ENCODE measurements around the gene CENPT. TPM values are rescaled to one million over a fixed set of nuclear protein-coding genes. Genes with fewer than 3 reads are reported as not detected.

Gene CENPT
- total RNA-seq, 1 donor from 2014 or later, result 29.9 TPM

DNA sequence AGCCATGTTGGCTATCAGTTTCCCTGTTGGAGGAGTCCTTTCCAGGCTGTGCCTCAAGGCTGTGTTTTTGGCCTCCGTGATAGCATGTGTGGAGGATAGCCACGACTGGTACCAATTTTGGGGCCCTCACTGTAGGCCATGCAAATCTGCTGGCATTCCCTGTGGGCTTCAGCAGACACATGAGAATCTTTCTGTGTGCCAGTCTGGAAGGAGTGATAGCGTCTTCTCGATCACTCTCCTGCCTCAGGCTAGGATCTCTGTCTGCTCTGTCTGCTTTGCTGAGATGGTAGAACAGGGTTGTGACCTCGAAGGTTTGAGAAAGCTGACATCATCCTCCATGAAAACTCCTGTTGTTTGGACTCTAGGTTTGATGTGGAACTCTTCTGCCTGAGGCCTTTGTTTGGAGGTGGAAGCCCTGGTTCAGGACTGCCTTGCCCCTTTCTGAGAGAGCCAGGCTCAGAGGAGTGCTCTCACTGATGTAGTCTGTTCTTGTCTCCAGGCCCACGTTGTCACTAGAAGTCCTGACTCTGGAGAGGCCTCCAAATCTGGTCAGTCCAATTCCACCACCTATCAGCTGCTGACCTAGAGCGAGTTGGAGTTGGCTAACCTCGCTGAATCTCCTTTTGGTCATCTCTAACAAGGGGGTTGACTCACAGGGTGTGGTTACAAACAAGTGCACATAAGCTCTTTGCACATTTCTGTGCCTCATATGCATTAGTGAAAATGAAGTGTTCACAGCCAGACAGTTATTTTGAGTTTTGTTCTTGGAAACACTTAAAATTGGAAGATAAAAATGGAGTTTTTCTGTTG is 13.3 kb upstream of the CENPT start:
- Histone ChIP-seq H3K27me3 (ENCODE audit: low read depth) (no peaks in the 10 kb centered on the region), H3K27ac (peak overlapping the region; percentile 11), H3K36me3 (peaks cover 22% of the 10 kb centered on the region), H3K9me3 (no peaks in the 10 kb centered on the region), H3K4me1 (peaks cover 53% of the 10 kb centered on the region), H3K4me3 (no peak overlapping the region)
- intact Hi-C loops (cut with DNase I), result no loop called here
- ATAC-seq (no peak), DNase-seq (no peak)
- TF ChIP-seq CTCF (IDR thresholded peaks at IDR 0.05), result no peak

DNA sequence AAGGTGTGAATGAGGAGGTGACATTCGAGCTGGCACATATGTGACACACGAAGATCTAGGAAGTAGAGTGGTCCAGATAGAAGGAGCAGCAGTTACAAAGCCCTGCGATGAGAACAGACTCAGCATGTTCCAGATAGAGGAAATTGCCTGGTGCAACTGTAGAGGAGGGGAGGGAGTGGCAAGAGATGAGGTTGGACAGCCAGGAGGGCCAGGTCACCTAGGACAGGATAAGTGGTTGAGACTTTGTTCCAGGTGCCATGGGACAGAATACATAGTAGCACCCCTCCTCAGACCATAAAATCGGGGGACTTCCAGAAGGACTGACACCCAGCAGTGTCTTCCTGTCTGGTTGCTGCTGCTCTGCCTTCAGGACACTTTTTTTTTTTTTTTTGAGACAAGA is 11.0 kb upstream of the CENPT start:
- Histone ChIP-seq H3K4me3 (no peak overlapping the region), H3K27me3 (ENCODE audit: low read depth) (no peaks in the 10 kb centered on the region), H3K27ac (peak overlapping the region; percentile 92), H3K36me3 (peaks cover 18% of the 10 kb centered on the region), H3K9me3 (no peaks in the 10 kb centered on the region), H3K4me1 (peaks cover 61% of the 10 kb centered on the region)
- ATAC-seq (peak; percentile 28 to 42), DNase-seq (no peak)
- TF ChIP-seq CTCF (IDR thresholded peaks at IDR 0.05), result no peak
- intact Hi-C loops (cut with DNase I), result no loop called here

GRCh38 chr16:67857547-67858233 is 10.2 kb upstream of the CENPT start:
- no peak for TF ChIP-seq CTCF (IDR thresholded peaks at IDR 0.05)
- intact Hi-C loops (cut with DNase I), result no loop called here
- Histone ChIP-seq H3K27me3 (ENCODE audit: low read depth) (no peaks in the 10 kb centered on the region), H3K27ac (peak overlapping the region; percentile 92), H3K36me3 (peaks cover 23% of the 10 kb centered on the region), H3K9me3 (no peaks in the 10 kb centered on the region), H3K4me3 (no peak overlapping the region), H3K4me1 (peaks cover 54% of the 10 kb centered on the region)
- peak; percentile 89 for DNase-seq
- peak; percentile 96 to 97 for ATAC-seq

DNA sequence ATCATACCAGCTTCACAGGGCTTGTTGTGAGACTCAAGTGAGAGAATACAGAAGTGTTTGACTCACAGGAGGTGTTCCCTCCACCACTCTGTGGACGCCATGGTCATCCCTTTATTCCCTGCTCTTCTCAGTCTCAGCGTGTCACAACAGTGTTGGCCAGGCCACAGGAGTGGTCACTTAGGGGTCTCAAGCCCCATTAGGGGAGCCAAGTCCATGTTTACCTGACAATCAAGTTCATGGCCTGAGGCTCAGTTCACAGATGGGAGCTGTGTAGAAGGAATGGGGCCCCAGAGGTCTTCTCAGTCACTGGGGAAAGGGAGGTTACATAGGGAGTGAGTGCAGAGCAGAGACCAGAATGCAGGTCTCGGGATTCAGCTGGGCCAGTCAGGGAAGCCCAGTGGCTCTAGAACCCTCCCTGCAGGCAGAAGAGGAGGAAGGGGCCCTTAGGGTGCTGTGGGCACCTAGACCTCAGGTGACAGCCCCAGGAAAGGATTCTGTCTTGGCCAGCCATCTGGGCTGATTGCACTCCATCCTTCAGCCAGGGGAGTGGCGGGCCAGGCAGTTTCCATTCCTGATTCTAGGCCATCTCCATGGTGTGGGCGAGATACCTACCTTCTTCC is 9.5 kb upstream of the CENPT start:
- intact Hi-C loops (cut with DNase I), result no loop called here
- Histone ChIP-seq H3K4me1 (peaks cover 51% of the 10 kb centered on the region), H3K27me3 (ENCODE audit: low read depth) (no peaks in the 10 kb centered on the region), H3K9me3 (no peaks in the 10 kb centered on the region), H3K36me3 (peaks cover 23% of the 10 kb centered on the region), H3K27ac (peak overlapping the region; percentile 92), H3K4me3 (no peak overlapping the region)
- no peak for TF ChIP-seq CTCF (IDR thresholded peaks at IDR 0.05)
- no peak for DNase-seq
- no peak for ATAC-seq

DNA sequence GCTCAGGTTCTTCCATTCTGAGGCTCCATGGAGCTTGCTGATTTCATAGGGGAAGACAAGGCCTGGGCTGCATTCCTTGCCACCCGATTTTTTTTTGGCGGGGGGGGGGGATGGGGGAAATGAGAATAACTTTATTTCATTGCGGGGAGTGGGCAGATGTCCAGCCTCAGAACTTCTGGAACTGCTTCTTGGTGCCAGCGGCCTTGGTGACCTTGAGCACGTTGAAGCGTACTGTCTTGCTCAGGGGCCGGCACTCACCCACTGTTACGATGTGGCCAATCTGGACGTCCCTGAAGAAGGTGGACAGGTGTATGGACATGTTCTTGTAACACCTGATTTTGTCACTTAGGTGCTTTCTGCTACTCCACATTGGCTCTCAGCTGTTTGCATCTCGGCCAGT is 8.3 kb upstream of the CENPT start:
- H3K9me3 ChIP-seq, result no peaks in the 10 kb centered on the region
- H3K27ac ChIP-seq, result no peak overlapping the region
- no peak for DNase-seq
- H3K36me3 ChIP-seq, result peaks cover 19% of the 10 kb centered on the region
- intact Hi-C loops (cut with DNase I), result no loop called here
- TF ChIP-seq CTCF (IDR thresholded peaks at IDR 0.05), result no peak
- no peaks in the 10 kb centered on the region for H3K27me3 ChIP-seq (ENCODE audit: low read depth)
- H3K4me1 ChIP-seq, result peaks cover 42% of the 10 kb centered on the region
- H3K4me3 ChIP-seq, result no peak overlapping the region
- ATAC-seq, result no peak
